IMR-90 (cell line): ENCODE results near the gene PDF. TPM values are rescaled to one million over a fixed set of nuclear protein-coding genes. Genes with fewer than 3 reads are reported as not detected.

ENCODE experiments used
- ATAC-seq: fragments of 200-7000 bp; cut with Tn5 transposase; 2 replicates; pipeline ENCODE4 v1.9.1; 2020; ENCODE audit warnings: low read depth, mild to moderate bottlenecking, moderate library complexity
- BruUV-seq: library from RNA; stranded (reverse); fragments of 400-500 nt; replicated peaks from 2 replicates; lab custom pipeline; 2021; lab: Mats Ljungman, UMichigan
- CTCF ChIA-PET: fragments of 300-600 bp; formaldehyde crosslinking; extraction: SDS; loops from one replicate; lab custom pipeline; 2021; ENCODE audit warnings: antibody characterized with exemption; lab: Yijun Ruan, JAX
- POLR2A ChIA-PET: fragments of 300-600 bp; sonication (Branson Sonifier 250); formaldehyde crosslinking; loops from one replicate; lab custom pipeline; 2022; ENCODE audit warnings: antibody characterized with exemption; ENCODE audit not compliant: unreplicated experiment; lab: Charles Lee
- DNase-seq: peaks from one replicate; pipeline ENCODE4 v3.0.0; 2013
- H2AFZ ChIP-seq: replicated peaks from 2 replicates; pipeline ENCODE3; 2013; ENCODE audit warnings: low read length, mild to moderate bottlenecking; ENCODE audit not compliant: poor library complexity
- H2AK5ac ChIP-seq: 2 replicates; pipeline ENCODE4 v1.6.1; 2013; ENCODE audit warnings: low read depth, low read length, inconsistent platforms
- H2AK9ac ChIP-seq: replicated peaks from 2 replicates; pipeline ENCODE3; 2013; ENCODE audit warnings: mild to moderate bottlenecking, low read depth, low read length, moderate library complexity; ENCODE audit not compliant: poor library complexity
- H2BK120ac ChIP-seq: 2 replicates; pipeline ENCODE4 v1.6.1; 2013; ENCODE audit warnings: low read depth, low read length, inconsistent platforms
- H2BK15ac ChIP-seq: 3 replicates; pipeline ENCODE4 v1.6.1; 2013; ENCODE audit warnings: low read depth, low read length, inconsistent platforms
- H2BK20ac ChIP-seq: 2 replicates; pipeline ENCODE4 v1.6.1; 2013; ENCODE audit warnings: low read depth, mild to moderate bottlenecking, inconsistent platforms, low read length, moderate library complexity
- H2BK5ac ChIP-seq: 2 replicates; pipeline ENCODE4 v1.6.1; 2013; ENCODE audit warnings: mild to moderate bottlenecking, low read depth, low read length, inconsistent platforms; ENCODE audit not compliant: poor library complexity, severe bottlenecking
- H3K14ac ChIP-seq: replicated peaks from 2 replicates; pipeline ENCODE4 v1.6.1; 2013; ENCODE audit warnings: low read depth, low read length, inconsistent platforms
- H3K18ac ChIP-seq: 2 replicates; pipeline ENCODE4 v1.6.1; 2013; ENCODE audit warnings: low read depth, low read length, control low read depth
- H3K23ac ChIP-seq: 2 replicates; pipeline ENCODE4 v1.6.1; 2013; ENCODE audit warnings: low read depth, low read length, inconsistent platforms
- H3K27ac ChIP-seq: 2 replicates; pipeline ENCODE4 v1.5.1; 2013; ENCODE audit warnings: mild to moderate bottlenecking, control low read depth, low read length; ENCODE audit not compliant: insufficient read depth
- H3K27me3 ChIP-seq: 2 replicates; pipeline ENCODE4 v1.6.1; 2013; ENCODE audit warnings: low read length; ENCODE audit not compliant: control insufficient read depth, insufficient read depth
- H3K36me3 ChIP-seq: 2 replicates; pipeline ENCODE4 v1.6.1; 2013; ENCODE audit warnings: low read length, mixed read lengths; ENCODE audit not compliant: control insufficient read depth, insufficient read depth
- H3K4ac ChIP-seq: 2 replicates; pipeline ENCODE4 v1.6.1; 2013; ENCODE audit warnings: low read depth, low read length, inconsistent platforms
- H3K4me1 ChIP-seq: 2 replicates; pipeline ENCODE4 v1.6.1; 2013; ENCODE audit warnings: low read length, mixed read lengths; ENCODE audit not compliant: control insufficient read depth, insufficient read depth
- H3K4me2 ChIP-seq: 2 replicates; pipeline ENCODE4 v1.6.1; 2013; ENCODE audit warnings: low read depth, mild to moderate bottlenecking, control low read depth, low read length, moderate library complexity
- H3K4me3 ChIP-seq: 2 replicates; pipeline ENCODE4 v1.5.1; 2013; ENCODE audit warnings: low read depth, mild to moderate bottlenecking, control low read depth, low read length, moderate library complexity; ENCODE audit not compliant: insufficient read depth
- H3K56ac ChIP-seq: 2 replicates; pipeline ENCODE4 v1.6.1; 2013; ENCODE audit warnings: low read length, inconsistent platforms; ENCODE audit not compliant: insufficient read depth; ENCODE audit errors: extremely low read depth
- H3K79me1 ChIP-seq, 2 experiments: 2 replicates each; pipeline ENCODE4 v1.6.1; 2013; ENCODE audit warnings: low read length in 2 of 2, inconsistent platforms in 1 of 2, low read depth in 1 of 2
- H3K9ac ChIP-seq: 2 replicates; pipeline ENCODE4 v1.6.1; 2013; ENCODE audit warnings: low read depth, low read length, control low read depth
- H3K9me1 ChIP-seq: 2 replicates; pipeline ENCODE4 v1.6.1; 2013; ENCODE audit warnings: low read length, inconsistent platforms; ENCODE audit not compliant: insufficient read depth
- H3K9me3 ChIP-seq: 2 replicates; pipeline ENCODE4 v1.6.1; 2013; ENCODE audit warnings: low read length; ENCODE audit not compliant: control insufficient read depth, insufficient read depth
- H4K20me1 ChIP-seq: 2 replicates; pipeline ENCODE4 v1.6.1; 2013; ENCODE audit warnings: low read length, inconsistent platforms; ENCODE audit not compliant: insufficient read depth
- H4K5ac ChIP-seq: 2 replicates; pipeline ENCODE4 v1.6.1; 2013; ENCODE audit warnings: mild to moderate bottlenecking, low read depth, low read length, control low read depth
- H4K8ac ChIP-seq, 2 experiments: 2 replicates each; pipeline ENCODE4 v1.6.1; 2013; ENCODE audit warnings: low read depth in 2 of 2, low read length in 2 of 2, control low read depth in 1 of 2, inconsistent platforms in 1 of 2
- H4K91ac ChIP-seq: 2 replicates; pipeline ENCODE4 v1.6.1; 2013; ENCODE audit warnings: low read depth, low read length, inconsistent platforms; ENCODE audit not compliant: insufficient read depth
- BHLHE40 ChIP-seq: fragments of 150-350 bp; IDR thresholded peaks from 2 replicates; pipeline ENCODE4 v1.6.1; 2016; ENCODE audit warnings: mild to moderate bottlenecking, low read depth, low read length
- CEBPB ChIP-seq: IDR thresholded peaks from 2 replicates; pipeline ENCODE4 v1.6.1; 2012; ENCODE audit warnings: low read depth, low read length, improper control_type of control experiment
- CHD1 ChIP-seq: IDR thresholded peaks from 2 replicates; pipeline ENCODE4 v1.6.1; 2012; ENCODE audit warnings: low read depth, low read length, improper control_type of control experiment
- CTCF ChIP-seq: conservative IDR thresholded peaks from 2 replicates; pipeline ENCODE4 v1.5.1; 2012; ENCODE audit warnings: mild to moderate bottlenecking, low read depth, low read length, improper control_type of control experiment
- ELK1 ChIP-seq: fragments of 150-350 bp; IDR thresholded peaks from 2 replicates; pipeline ENCODE4 v1.6.1; 2016; ENCODE audit warnings: low read depth, mild to moderate bottlenecking, low read length, moderate library complexity, borderline replicate concordance
- FOS ChIP-seq: fragments of 150-350 bp; IDR thresholded peaks from 2 replicates; pipeline ENCODE4 v1.6.1; 2016; ENCODE audit warnings: low read depth, low read length
- MAFK ChIP-seq: IDR thresholded peaks from 2 replicates; pipeline ENCODE4 v1.6.1; 2012; ENCODE audit warnings: low read depth, low read length, improper control_type of control experiment
- MAZ ChIP-seq: IDR thresholded peaks from 2 replicates; pipeline ENCODE4 v1.6.1; 2012; ENCODE audit warnings: low read depth, mild to moderate bottlenecking, low read length, improper control_type of control experiment, moderate library complexity, borderline replicate concordance
- MXI1 ChIP-seq: IDR thresholded peaks from 2 replicates; pipeline ENCODE4 v1.6.1; 2012; ENCODE audit warnings: low read depth, mild to moderate bottlenecking, low read length, moderate library complexity, borderline replicate concordance
- NFE2L2 ChIP-seq: fragments of 150-350 bp; IDR thresholded peaks from 2 replicates; pipeline ENCODE4 v1.6.1; 2016; ENCODE audit warnings: low read depth, mild to moderate bottlenecking, low read length
- POLR2A ChIP-seq: IDR thresholded peaks from 2 replicates; pipeline ENCODE4 v1.6.1; 2012; ENCODE audit warnings: mild to moderate bottlenecking, low read depth, low read length
- RAD21 ChIP-seq: IDR thresholded peaks from 2 replicates; pipeline ENCODE4 v1.6.1; 2012; ENCODE audit warnings: low read length, improper control_type of control experiment
- RCOR1 ChIP-seq: IDR thresholded peaks from 2 replicates; pipeline ENCODE4 v1.6.1; 2012; ENCODE audit warnings: mild to moderate bottlenecking, low read length, improper control_type of control experiment; ENCODE audit not compliant: insufficient replicate concordance
- RFX5 ChIP-seq: IDR thresholded peaks from 2 replicates; pipeline ENCODE4 v1.8.0; 2012; ENCODE audit warnings: low read depth, mild to moderate bottlenecking, low read length, moderate library complexity
- SMC3 ChIP-seq: fragments of 150-350 bp; IDR thresholded peaks from 2 replicates; pipeline ENCODE4 v1.6.1; 2016; ENCODE audit warnings: low read depth, mild to moderate bottlenecking, antibody characterized with exemption, low read length, moderate library complexity
- USF2 ChIP-seq: fragments of 150-350 bp; IDR thresholded peaks from 2 replicates; pipeline ENCODE4 v1.6.1; 2017; ENCODE audit warnings: mild to moderate bottlenecking, antibody characterized with exemption, low read length, low read depth
- WGBS, 2 experiments: methylation state at CpG; one replicate each; pipeline versions ENCODE4 v1.1.5 to v1.1.7; 2013; ENCODE audit warnings: missing lambda C conversion rate in 2 of 2; ENCODE audit not compliant: insufficient read length in 1 of 2; ENCODE audit errors: extremely low coverage in 2 of 2; 5-methylcytosine and 5-hydroxymethylcytosine counted together
- dilution Hi-C: fragments of 300-500 bp; cut with HindIII; formaldehyde crosslinking; loops from one replicate; pipeline ENCODE4 v1.14.3; 2018; ENCODE audit warnings: low sequenced_read_pairs; ENCODE audit not compliant: unreplicated experiment
- in situ Hi-C: fragments of 300-500 bp; cut with MboI; formaldehyde crosslinking; loops from 3 replicates; pipeline ENCODE4 v1.14.3; 2019; ENCODE audit warnings: low sequenced_read_pairs, inconsistent platforms, mixed read lengths
- intact Hi-C: fragments of 100-400 bp; cut with micrococcal nuclease; formaldehyde crosslinking; loops from 2 replicates; pipeline ENCODE4 v1.10.0; 2022
- polyA plus RNA-seq, 3 experiments: library from polyadenylated mRNA; depleted of rRNA; stranded (reverse); fragments of >200 nt; gene quantifications; 2 replicates each; pipeline ENCODE4 v1.2.3, GENCODE V29; 2012; ENCODE audit warnings: low replicate concordance in 1 of 3
- total RNA-seq: library from RNA; depleted of rRNA; stranded (reverse); fragments of >200 nt; gene quantifications from 2 replicates; pipeline ENCODE4 v1.2.3, GENCODE V29; 2012

PDF gene
- total and polyA plus RNA-seq, 2 of the 4 experiments (the other 2 are of a cell fraction): 4.5 to 6.4 TPM

- no peak overlapping the region for H3K4ac ChIP-seq
- H3K4me1 ChIP-seq: no peaks in the 10 kb centered on the region
- H3K9me3 ChIP-seq: no peaks in the 10 kb centered on the region
- H2BK120ac ChIP-seq: no peak overlapping the region
- H4K5ac ChIP-seq: no peak overlapping the region
- DNase-seq: no peak
- H2BK15ac ChIP-seq: no peak overlapping the region
- H2BK5ac ChIP-seq: no peak overlapping the region
- H3K56ac ChIP-seq: no peak overlapping the region
- H2AFZ ChIP-seq: no peak overlapping the region
- H3K27me3 ChIP-seq: no peaks in the 10 kb centered on the region
- no peak overlapping the region for H3K23ac ChIP-seq
- no TSS peak for BruUV-seq
- dilution Hi-C loops: no loop called here
- H3K9me1 ChIP-seq: peaks cover 12% of the 10 kb centered on the region
- H3K79me1 ChIP-seq: peaks cover 9 to 44% of the 10 kb centered on the region in 2 experiments; a peak in 3 of 4 replicates
- intact Hi-C loops: no loop called here
- H4K20me1 ChIP-seq: peaks cover 3% of the 10 kb centered on the region; the same call in 1 of the 2 replicates
- no peak overlapping the region for H3K4me3 ChIP-seq
- no peak overlapping the region for H2AK9ac ChIP-seq
- no peak for ATAC-seq
- no peak overlapping the region for H4K8ac ChIP-seq
- TF ChIP-seq CTCF: no peak
- no peak for TF ChIP-seq FOS
- no peak for TF ChIP-seq SMC3
- no peak for TF ChIP-seq USF2
- TF ChIP-seq MAFK: no peak
- no peak for TF ChIP-seq BHLHE40
- TF ChIP-seq POLR2A: no peak
- TF ChIP-seq MXI1: no peak
- no peak for TF ChIP-seq ELK1
- TF ChIP-seq RFX5: no peak
- no peak for TF ChIP-seq RCOR1
- no peak for TF ChIP-seq RAD21
- no peak for TF ChIP-seq CEBPB
- no peak for TF ChIP-seq MAZ
- TF ChIP-seq NFE2L2: no peak
- TF ChIP-seq CHD1: no peak
- no peak overlapping the region for H2BK20ac ChIP-seq
- 100% methylated on average over 2 of the region's 4 CpGs; no CpG with 5 or more reads in 1 of the 2 experiments for WGBS, 2 experiments
- in situ Hi-C loops: no loop called here
- H3K18ac ChIP-seq: no peak overlapping the region
- peaks cover 42% of the 10 kb centered on the region for H3K36me3 ChIP-seq
- no peak overlapping the region for H3K9ac ChIP-seq
- no peak overlapping the region for H2AK5ac ChIP-seq
- no peak overlapping the region for H3K14ac ChIP-seq
- ChIA-PET CTCF (no interaction called here), POLR2A (no interaction called here)
- H4K91ac ChIP-seq: no peak overlapping the region
- H3K4me2 ChIP-seq: no peak overlapping the region
- no peak overlapping the region for H3K27ac ChIP-seq
Observed at GRCh38 chr16:69302301-69302700, 28.1 kb downstream of the PDF start.
